IPS-18c (cell line): ENCODE measurements around the gene CLP1.
"Not testable (repeated sequence)": the region's sequence is repeated elsewhere in the genome, so short reads cannot be mapped to it uniquely, and the experiment has no call there.

Experiments used
- H3K4me3 ChIP-seq: 2 replicates; pipeline ENCODE4 v1.7.0; 2013; ENCODE audit warnings: low read depth, mild to moderate bottlenecking, low read length, moderate library complexity; ENCODE audit not compliant: insufficient read depth
- H3K9me3 ChIP-seq: one replicate; pipeline ENCODE4 v1.6.1; 2013; ENCODE audit warnings: mild to moderate bottlenecking, low read length, moderate library complexity; ENCODE audit not compliant: control insufficient read depth, insufficient read depth

Gene CLP1

DNA sequence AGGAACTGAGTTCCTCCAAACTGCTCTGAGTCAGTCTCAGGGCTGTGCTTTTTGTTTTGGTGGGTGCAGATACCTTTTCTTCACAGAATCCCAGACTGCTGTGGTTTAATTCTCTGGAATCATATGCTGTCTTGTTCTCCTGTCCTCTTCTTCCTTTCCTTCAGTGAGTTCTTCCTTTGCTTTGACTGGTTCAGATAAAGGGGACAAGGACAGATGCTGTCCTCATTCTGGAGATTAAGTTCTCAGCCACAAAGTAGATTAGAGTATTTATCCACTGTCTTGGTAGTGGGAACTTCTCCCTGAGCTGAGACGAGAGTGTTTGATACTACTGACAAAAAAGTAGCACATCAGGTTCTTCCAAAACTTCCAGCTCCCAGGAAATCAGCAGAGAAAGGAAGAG is 23.6 kb downstream of the CLP1 start:
- no peaks in the 10 kb centered on the region for H3K9me3 ChIP-seq
- H3K4me3 ChIP-seq = no peak overlapping the region

DNA sequence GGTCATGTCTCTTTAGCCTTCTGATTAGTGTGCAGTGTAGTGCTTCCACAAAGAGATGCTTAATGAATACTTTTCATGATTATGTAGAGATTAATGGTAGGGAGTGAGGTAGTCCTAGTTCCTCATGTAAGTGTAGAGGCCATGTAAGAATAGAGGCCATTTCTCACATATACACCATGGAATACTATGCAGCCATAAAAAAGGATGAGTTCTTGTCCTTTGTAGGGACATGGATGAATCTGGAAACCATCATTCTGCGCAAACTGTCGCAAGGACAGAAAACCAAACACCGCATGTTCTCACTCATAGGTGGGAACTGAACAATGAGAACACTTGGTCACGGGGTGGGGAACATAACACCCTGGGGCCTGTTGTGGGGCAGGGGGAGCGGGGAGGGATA is 32.9 kb downstream of the CLP1 start:
- H3K9me3 ChIP-seq, H3K4me3 ChIP-seq: not testable (repeated sequence)

DNA sequence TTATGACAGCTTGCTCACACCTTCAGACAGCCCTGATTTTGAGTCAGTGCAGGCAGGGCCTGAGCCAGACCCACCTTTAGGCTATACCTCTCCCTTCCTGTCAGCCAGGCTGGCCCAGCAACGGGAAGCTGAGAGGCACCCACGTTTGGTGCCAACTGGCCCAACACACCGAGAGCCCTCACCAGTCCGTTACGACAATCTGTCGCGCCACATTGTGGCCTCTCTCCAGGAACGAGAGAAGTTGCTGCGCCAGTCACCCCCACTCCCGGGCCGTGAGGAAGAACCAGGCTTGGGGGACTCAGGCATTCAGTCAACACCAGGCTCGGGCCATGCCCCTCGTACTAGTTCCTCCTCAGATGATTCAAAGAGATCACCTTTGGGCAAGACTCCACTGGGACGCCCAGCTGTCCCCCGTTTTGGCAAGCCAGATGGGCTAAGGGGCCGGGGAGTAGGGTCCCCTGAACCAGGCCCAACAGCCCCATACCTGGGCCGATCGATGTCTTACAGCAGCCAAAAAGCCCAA is 41.3 kb downstream of the CLP1 start:
- Histone ChIP-seq H3K4me3 (no peak overlapping the region), H3K9me3 (no peaks in the 10 kb centered on the region)

DNA sequence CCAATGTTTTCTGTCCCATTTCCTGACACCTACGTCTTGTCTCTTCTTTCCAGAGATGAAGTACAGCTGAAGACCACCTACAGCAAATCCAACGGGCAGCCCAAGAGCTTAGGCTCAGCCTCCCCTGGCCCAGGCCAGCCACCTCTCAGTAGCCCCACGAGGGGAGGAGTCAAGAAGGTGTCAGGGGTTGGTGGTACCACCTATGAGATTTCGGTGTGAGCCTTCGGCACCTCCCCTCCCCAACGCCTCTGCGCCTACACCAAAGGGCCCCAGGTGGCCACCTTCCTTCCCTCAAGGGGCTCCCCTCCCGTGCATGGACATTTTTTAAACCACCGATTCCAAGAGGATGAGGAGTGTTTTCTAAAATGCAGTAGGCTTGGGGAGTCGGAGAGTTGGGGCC is 42.3 kb downstream of the CLP1 start:
- Histone ChIP-seq H3K9me3 (no peaks in the 10 kb centered on the region), H3K4me3 (no peak overlapping the region)

DNA sequence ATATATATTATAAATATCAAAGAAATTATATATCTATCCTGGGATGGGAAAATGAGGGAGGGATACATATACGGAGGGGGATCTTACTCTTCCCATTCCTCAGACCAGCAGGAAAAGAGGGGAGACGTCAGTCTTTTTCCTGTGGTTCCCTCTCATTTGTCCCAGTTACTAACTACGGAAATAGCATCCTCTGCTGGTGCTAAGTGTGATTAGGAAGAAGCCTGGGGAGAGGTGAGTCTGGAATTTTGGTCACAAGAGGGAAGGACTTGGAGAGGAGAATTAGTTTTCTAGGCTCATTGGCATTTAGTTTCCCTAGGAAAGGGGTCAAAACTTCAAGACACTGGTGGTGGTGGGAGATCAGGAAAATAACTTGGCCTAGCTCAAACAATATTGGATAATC is 42.9 kb downstream of the CLP1 start:
- no peaks in the 10 kb centered on the region for H3K9me3 ChIP-seq
- H3K4me3 ChIP-seq = no peak overlapping the region

DNA sequence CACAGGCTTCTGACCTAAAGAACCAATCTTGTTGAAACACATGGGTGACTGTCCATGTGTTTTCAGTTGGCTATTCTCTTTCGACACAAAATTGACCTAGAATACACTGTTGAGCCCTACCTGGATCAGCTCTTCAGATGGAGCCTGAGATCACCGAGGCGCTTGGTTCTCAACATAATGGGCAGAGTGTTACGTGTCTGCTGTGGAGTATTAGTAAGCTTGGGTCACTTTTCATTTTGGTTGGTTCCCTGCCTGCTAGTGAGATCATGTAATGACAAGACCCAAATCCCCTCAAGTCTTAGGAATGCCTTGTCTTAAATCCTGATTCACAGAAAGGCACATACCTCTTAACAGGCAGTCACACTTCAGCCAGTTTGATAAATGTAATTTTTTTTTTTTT is 45.8 kb downstream of the CLP1 start:
- no peak overlapping the region for H3K4me3 ChIP-seq

DNA sequence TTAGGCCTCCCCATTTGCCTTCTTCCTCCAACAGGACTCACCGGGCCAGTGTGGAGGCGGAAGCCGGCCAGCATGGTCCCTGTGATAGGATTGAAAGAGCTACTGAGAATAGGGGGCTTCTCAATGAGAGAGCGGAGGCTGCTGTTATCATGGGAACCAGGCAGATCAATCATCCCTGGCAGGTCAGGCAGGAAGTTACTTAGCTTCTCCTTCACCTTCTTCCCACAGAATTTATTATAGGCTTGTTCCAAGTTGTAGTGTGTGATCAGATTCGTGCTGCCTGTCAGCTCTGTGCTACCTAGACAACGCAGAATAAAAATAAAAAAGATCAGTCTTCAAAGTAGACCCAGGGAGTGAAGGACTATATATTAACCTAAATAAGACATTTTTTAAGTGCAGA is 47.4 kb downstream of the CLP1 start:
- Histone ChIP-seq H3K4me3 (no peak overlapping the region), H3K9me3 (no peaks in the 10 kb centered on the region)

More for the DNA sequence above, 45.8 kb downstream of the CLP1 start:
- H3K9me3 ChIP-seq = no peaks in the 10 kb centered on the region

DNA sequence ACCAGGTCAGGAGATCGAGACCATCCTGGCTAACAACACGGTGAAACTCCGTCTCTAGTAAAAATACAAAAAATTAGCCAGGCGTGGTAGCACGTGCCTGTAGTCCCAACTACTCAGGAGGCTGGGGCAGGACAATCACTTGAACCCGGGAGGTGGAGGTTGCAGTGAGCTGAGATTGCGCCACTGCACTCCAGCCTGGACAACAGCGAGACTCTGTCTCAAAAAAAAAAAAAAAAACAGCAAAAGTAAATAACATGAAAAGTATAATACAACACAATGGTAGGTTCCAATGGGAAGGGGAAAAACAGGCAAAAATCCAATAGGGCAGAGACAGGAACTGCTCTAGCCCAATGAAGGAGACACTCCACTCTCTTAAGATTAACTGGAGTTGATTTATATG is 47.9 kb downstream of the CLP1 start:
- H3K9me3 ChIP-seq, H3K4me3 ChIP-seq: not testable (repeated sequence)

DNA sequence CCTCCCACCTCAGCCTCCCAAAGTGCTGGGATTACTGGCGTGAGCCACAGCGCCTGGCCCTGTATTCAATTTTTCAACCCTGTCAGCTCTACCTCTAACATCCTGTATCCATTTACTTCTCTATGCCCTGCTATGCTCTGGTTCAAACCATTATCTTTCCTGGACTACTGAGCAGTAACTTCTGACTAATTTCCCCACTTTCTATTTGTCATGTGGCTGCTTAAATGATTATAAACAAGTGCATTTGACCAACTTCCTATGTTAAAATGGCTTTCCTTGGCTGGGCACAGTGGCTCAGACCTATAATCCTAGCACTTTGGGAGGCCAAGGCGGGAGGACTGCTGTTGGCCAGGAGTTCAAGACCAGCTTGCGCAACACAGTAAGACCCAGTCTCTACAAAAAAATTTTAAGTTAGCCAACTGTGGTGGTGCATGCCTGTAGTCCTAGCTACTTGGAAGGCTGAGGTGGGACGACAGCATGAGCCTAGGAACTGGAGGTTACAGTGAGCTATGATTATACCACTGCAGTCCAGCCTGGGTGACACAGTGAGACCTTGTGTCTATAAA is 52.3 kb downstream of the CLP1 start:
- Histone ChIP-seq H3K9me3 (no peaks in the 10 kb centered on the region), H3K4me3 (no peak overlapping the region)
